Gastrocnemius medialis (tissue), 4 donors: Measurements from ENCODE around the gene RAB43. TPM values are rescaled to one million over a fixed set of nuclear protein-coding genes. Genes with fewer than 3 reads are reported as not detected.

Experiments
- ATAC-seq, 2 donors: fragments of 150-250 bp; one replicate each; pipeline ENCODE4 v1.9.1; 2016
- DNase-seq, 2 donors: peaks; one replicate each; pipeline ENCODE4 v3.0.0-alpha.2; 2019
- H3K27ac ChIP-seq, 4 donors: fragments of 200-600 bp; sonication (generic); 1 replicate in 1 of 4; 2 replicates in 3 of 4; pipeline ENCODE4 v1.5.1; 2016 to 2018; ENCODE audit warnings: mild to moderate bottlenecking in 2 of 4, moderate library complexity in 1 of 4
- H3K27me3 ChIP-seq, 3 donors: fragments of 200-600 bp; sonication (generic) in 2 of 3; 1 replicate in 1 of 3; 2 replicates in 2 of 3; pipeline versions ENCODE4 v1.5.1 to v1.6.0; 2016 to 2019; ENCODE audit warnings: mild to moderate bottlenecking in 1 of 3, moderate library complexity in 1 of 3
- H3K36me3 ChIP-seq, 2 donors: fragments of 200-600 bp; sonication (generic) in 1 of 2; one replicate each; pipeline ENCODE4 v1.5.1; 2017 to 2018
- H3K4me1 ChIP-seq, 2 donors: fragments of 200-600 bp; sonication (generic) in 1 of 2; one replicate each; pipeline ENCODE4 v1.5.1; 2016 to 2017; ENCODE audit warnings: mild to moderate bottlenecking in 2 of 2
- H3K4me3 ChIP-seq, 4 donors: fragments of 200-600 bp; sonication (generic) in 3 of 4; 1 replicate in 1 of 4; 2 replicates in 3 of 4; pipeline ENCODE4 v1.5.1; 2016 to 2019; ENCODE audit warnings: mild to moderate bottlenecking in 2 of 4
- H3K9me3 ChIP-seq, 3 donors: fragments of 200-600 bp; sonication (generic) in 2 of 3; 1 replicate in 1 of 3; 2 replicates in 2 of 3; pipeline ENCODE4 v1.5.1; 2016 to 2019
- POLR2A ChIP-seq, 2 donors: fragments of 450-650 bp; IDR thresholded peaks; one replicate each; pipeline ENCODE4 v1.6.1; 2017; ENCODE audit warnings: antibody characterized with exemption in 2 of 2, mild to moderate bottlenecking in 2 of 2, moderate library complexity in 2 of 2
- in situ Hi-C, 4 donors: fragments of 200-750 bp; cut with MboI; loops; one replicate each; pipeline versions ENCODE4 v1.15.0 to v1.8.0; 2017; ENCODE audit warnings: low sequenced_read_pairs in 4 of 4
- intact Hi-C: fragments of 100-400 bp; cut with DNase I; formaldehyde crosslinking; loops from one replicate; pipeline ENCODE4 v1.15.1; 2023; ENCODE audit warnings: low total_unique reads
- total RNA-seq, 4 donors: library from RNA; depleted of rRNA; stranded (reverse); fragments of >200 nt; gene quantifications; one replicate each; pipeline versions ENCODE4 v1.1.0 to v1.2.3, GENCODE V29; 2016
- TF ChIP-seq, protein P1 (sequence below), 5 experiments: fragments of 450-650 bp in 3 of 5; fragments of 200-600 bp in 2 of 5; sonication (generic) in 2 of 5; IDR thresholded peaks in 4 of 5; conservative IDR thresholded peaks in 1 of 5; 1 replicate in 4 of 5; 2 replicates in 1 of 5; pipeline ENCODE4 v1.5.1; 2016 to 2019; ENCODE audit warnings: antibody characterized with exemption in 5 of 5, mild to moderate bottlenecking in 3 of 5, moderate library complexity in 3 of 5

RAB43 gene
- total RNA-seq, 4 donors from 2014 or later: 1.1 to 3.9 (median 2.5) TPM

DNA sequence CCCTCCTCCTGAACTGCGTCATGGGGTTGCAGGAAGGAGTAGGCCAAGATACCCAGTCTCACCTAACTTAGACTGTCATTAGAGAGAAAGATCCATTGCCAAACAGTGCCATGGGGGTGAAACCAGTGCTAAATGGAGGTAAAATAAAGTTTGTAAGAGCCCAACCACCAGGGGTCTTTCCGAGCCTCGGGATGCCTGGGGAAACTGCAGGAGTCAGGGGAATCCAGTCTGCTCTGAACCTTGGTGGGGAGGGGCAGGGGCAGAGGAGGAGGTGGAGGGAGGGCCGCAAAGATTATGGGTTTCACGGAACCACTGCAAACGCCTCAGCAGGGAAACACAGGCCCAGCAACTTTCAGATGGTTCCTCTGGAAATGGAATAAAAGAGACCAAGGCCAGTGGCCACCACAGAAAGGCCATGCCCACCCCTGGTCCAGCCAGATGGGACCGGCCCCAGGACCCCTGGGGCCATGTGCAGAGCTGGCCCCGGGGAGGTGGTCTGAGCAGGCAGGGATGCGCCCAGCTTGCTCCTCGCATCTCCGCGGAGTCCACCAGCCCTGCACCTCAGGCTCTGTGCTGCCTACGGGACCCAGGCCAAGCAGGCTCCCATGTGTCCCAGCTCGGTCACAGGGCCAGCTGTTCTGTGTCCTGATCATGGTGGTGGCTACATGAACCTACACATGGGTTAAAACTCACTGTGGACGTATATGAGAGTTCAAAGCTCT lies 80.9 kb downstream of the RAB43 start:
- no peak for DNase-seq

DNA sequence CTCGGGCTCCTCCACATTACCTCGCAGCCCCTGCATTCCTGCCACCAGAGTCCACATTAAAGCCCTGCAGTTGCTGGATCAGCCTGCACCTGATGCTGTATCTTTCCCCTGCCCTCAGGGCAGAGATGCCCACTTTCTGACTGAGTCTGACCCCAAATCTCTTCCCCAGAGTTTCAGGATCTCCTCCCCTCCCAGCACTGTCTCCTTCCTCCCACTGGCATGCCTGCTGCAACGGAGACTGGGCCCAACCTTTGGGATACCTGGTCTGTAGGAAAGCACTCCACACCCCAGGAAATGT lies 81.6 kb downstream of the RAB43 start:
- Histone ChIP-seq H3K36me3 (no peaks in the 10 kb centered on the region), H3K4me1 (no peaks in the 10 kb centered on the region), H3K27ac (no peak overlapping the region), H3K9me3 (no peaks in the 10 kb centered on the region), H3K27me3 (peaks cover 0 to 7% (median 0%) of the 10 kb centered on the region in 3 donors), H3K4me3 (no peak overlapping the region)
- intact Hi-C loops: no loop called here
- in situ Hi-C loops: no loop called here
- no peak for DNase-seq
- TF ChIP-seq POLR2A (IDR thresholded peaks at IDR 0.05): no peak
- TF ChIP-seq, protein P1, sequence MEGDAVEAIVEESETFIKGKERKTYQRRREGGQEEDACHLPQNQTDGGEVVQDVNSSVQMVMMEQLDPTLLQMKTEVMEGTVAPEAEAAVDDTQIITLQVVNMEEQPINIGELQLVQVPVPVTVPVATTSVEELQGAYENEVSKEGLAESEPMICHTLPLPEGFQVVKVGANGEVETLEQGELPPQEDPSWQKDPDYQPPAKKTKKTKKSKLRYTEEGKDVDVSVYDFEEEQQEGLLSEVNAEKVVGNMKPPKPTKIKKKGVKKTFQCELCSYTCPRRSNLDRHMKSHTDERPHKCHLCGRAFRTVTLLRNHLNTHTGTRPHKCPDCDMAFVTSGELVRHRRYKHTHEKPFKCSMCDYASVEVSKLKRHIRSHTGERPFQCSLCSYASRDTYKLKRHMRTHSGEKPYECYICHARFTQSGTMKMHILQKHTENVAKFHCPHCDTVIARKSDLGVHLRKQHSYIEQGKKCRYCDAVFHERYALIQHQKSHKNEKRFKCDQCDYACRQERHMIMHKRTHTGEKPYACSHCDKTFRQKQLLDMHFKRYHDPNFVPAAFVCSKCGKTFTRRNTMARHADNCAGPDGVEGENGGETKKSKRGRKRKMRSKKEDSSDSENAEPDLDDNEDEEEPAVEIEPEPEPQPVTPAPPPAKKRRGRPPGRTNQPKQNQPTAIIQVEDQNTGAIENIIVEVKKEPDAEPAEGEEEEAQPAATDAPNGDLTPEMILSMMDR (IDR thresholded peaks at IDR 0.05 in 4 of 5, conservative IDR thresholded peaks at IDR 0.05 in 1 of 5): no peak
- no peak for ATAC-seq

More for the DNA sequence above, 80.9 kb downstream of the RAB43 start:
- no peak for TF ChIP-seq POLR2A (IDR thresholded peaks at IDR 0.05)
- TF ChIP-seq, protein P1 (IDR thresholded peaks at IDR 0.05 in 4 of 5, conservative IDR thresholded peaks at IDR 0.05 in 1 of 5): no peak
- Histone ChIP-seq H3K9me3 (no peaks in the 10 kb centered on the region), H3K27me3 (peaks cover 0 to 15% (median 0%) of the 10 kb centered on the region in 3 donors), H3K4me3 (no peak overlapping the region), H3K36me3 (no peaks in the 10 kb centered on the region), H3K27ac (no peak overlapping the region), H3K4me1 (peaks cover 0 to 3% of the 10 kb centered on the region in 2 donors)
- in situ Hi-C loops (no loop called here), intact Hi-C loops (no loop called here)
- ATAC-seq: no peak

DNA sequence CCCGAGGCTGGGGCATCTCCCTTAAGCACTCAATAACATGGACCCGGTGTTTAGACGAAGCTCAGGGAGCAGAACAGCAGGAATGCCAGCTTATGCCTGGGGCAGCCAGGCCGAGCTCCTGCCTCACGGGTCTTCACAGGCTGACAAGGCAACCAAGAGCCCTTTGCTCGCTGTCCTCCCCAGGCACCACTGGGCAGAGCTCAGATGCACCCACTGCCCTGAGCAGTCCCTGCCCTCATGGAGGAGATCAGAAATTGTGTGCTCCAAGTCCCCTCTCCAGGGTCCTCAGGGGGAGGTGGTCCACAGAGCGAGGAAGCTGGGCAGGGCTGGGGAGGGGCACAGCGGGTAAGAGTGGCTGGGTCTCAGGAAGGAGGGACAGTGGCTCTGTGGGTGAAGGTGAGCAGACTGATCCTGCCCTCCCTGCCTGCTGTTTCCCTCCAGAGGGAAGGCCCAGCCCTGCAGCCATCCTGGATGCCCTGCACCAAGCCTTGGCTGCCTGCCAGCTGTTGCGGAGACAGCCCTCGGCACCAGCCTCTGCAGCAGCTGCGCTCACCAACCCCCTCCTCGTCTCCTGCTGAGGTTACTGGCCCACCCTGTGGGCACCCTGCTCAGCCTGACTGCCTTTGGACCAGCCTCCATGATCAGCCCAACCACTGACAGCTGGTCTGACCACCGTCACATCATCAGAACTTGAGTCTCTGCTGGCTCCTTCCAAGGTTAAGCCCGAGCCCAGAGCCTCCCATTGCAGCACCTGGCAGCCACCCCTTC lies 82.1 kb downstream of the RAB43 start:
- DNase-seq (no peak), ATAC-seq (no peak)
- intact Hi-C loops (no loop called here), in situ Hi-C loops (no loop called here)
- H3K36me3 ChIP-seq: no peaks in the 10 kb centered on the region
- no peaks in the 10 kb centered on the region for H3K9me3 ChIP-seq
- TF ChIP-seq POLR2A (IDR thresholded peaks at IDR 0.05): no peak
- TF ChIP-seq, protein P1 (IDR thresholded peaks at IDR 0.05 in 4 of 5, conservative IDR thresholded peaks at IDR 0.05 in 1 of 5): no peak
- H3K4me1 ChIP-seq: no peaks in the 10 kb centered on the region
- H3K4me3 ChIP-seq: no peak overlapping the region
- H3K27ac ChIP-seq: no peak overlapping the region
- H3K27me3 ChIP-seq: peaks cover 0 to 5% (median 0%) of the 10 kb centered on the region in 3 donors

DNA sequence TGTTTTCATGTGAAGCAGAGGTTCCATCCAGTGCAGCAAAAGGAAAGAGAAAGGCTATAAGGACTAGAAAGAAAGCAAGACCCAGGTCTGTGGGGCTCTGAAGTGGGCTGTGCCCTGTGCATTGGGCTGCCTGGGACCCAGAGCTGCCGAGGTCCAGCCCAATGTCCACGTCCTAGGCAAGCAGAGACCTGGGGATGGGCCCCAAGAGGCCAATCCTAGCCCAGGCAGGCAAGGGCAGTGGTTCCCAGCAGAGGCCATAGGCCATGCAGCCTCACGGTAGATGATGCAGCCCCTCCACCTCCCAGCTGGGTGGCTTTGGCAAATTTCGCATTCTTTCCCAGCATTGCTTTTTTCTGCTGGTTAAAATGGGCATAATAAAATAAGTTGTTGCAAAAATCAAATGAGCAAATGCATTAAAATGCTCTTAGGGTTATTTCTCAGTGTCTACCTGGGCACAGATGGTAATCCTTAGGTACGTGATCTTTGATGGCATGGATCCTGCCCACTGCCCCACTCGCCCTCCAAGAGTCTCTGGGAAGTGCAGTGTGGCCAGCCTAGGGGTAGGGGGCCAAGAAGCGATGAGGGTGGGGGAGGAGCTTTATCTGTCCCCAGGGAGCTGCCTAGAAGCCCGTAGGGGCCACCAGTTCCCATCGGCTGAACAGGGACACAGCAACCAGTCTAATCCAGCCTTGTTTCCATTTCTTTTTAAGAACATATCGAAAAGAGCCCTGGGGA lies 83.3 kb downstream of the RAB43 start:
- ATAC-seq (no peak), DNase-seq (no peak)
- in situ Hi-C loops (no loop called here), intact Hi-C loops (no loop called here)
- no peaks in the 10 kb centered on the region for H3K9me3 ChIP-seq
- H3K36me3 ChIP-seq: no peaks in the 10 kb centered on the region
- H3K27me3 ChIP-seq: peaks cover 0 to 3% (median 0%) of the 10 kb centered on the region in 3 donors
- H3K4me1 ChIP-seq: no peaks in the 10 kb centered on the region
- H3K4me3 ChIP-seq: no peak overlapping the region
- TF ChIP-seq POLR2A (IDR thresholded peaks at IDR 0.05): no peak
- TF ChIP-seq, protein P1 (IDR thresholded peaks at IDR 0.05 in 4 of 5, conservative IDR thresholded peaks at IDR 0.05 in 1 of 5): no peak
- no peak overlapping the region for H3K27ac ChIP-seq

Other genes with a start within 250 kb of the RAB43 start
- gene ACAD9, start 242.2 kb downstream of the RAB43 start, total RNA-seq: 10 to 100 TPM; 26.3 to 43.0 (median 37.5) TPM
- gene CFAP92, start 127.7 kb downstream of the RAB43 start, total RNA-seq: under 1 TPM in 3 of 4 donors, not detected in 1; 0.07 to 0.34 (median 0.20) TPM
- gene EFCC1, start 120.5 kb downstream of the RAB43 start, total RNA-seq: 1 to 10 TPM in 1 of 4 donors, under 1 TPM in 3; 0.26 to 1.2 (median 0.45) TPM
- under 1 TPM in 1 of 4 donors, not detected in 3; 0.42 TPM for gene GP9, start 61.0 kb downstream of the RAB43 start, total RNA-seq
- gene ISY1, start 39.3 kb upstream of the RAB43 start, total RNA-seq: 10 to 100 TPM; 19.6 to 34.9 (median 22.3) TPM
- gene CNBP, start 62.1 kb upstream of the RAB43 start, total RNA-seq: 1,000 to 10,000 TPM in 2 of 4 donors, 100 to 1,000 TPM in 2; 784 to 1,263 (median 979) TPM
- gene COPG1, start 127.8 kb upstream of the RAB43 start, total RNA-seq: 100 to 1,000 TPM in 1 of 4 donors, 10 to 100 TPM in 3; 59.7 to 101 (median 79.8) TPM
- 10 to 100 TPM; 24.7 to 35.2 (median 29.5) TPM for gene HMCES, start 157.1 kb upstream of the RAB43 start, total RNA-seq